Iris pigment epithelial cell (primary cell): ENCODE measurements around the gene RCOR3.
"Not testable (repeated sequence)": the region's sequence is repeated elsewhere in the genome, so short reads cannot be mapped to it uniquely, and the experiment has no call there.

Source experiments
- DNase-seq: peaks from one replicate; pipeline ENCODE4 v3.0.0-alpha.2; 2011; ENCODE audit warnings: low read depth

Gene RCOR3

GRCh38 chr1:211260141-211261107 is 1.3 kb downstream of the RCOR3 start:
- peak; percentile 76 for DNase-seq

GRCh38 chr1:211261229-211261628 is 2.1 kb downstream of the RCOR3 start:
- no peak for DNase-seq

GRCh38 chr1:211263022-211263421 is 3.9 kb downstream of the RCOR3 start:
- not testable (repeated sequence) for DNase-seq

- DNase-seq: no peak
These were observed 8.2 kb downstream of the RCOR3 start for GRCh38 chr1:211267204-211267857.

- no peak for DNase-seq
These were observed 20.2 kb downstream of the RCOR3 start for GRCh38 chr1:211279340-211279739.

- DNase-seq: no peak
These were observed 21.7 kb downstream of the RCOR3 start for GRCh38 chr1:211280910-211281309.

- peak; percentile 38 for DNase-seq
These were observed 22.3 kb downstream of the RCOR3 start for GRCh38 chr1:211281320-211282022.

- DNase-seq: no peak
These were observed 22.8 kb downstream of the RCOR3 start for GRCh38 chr1:211282023-211282373.

GRCh38 chr1:211285196-211285595 is 26.0 kb downstream of the RCOR3 start:
- DNase-seq: no peak

GRCh38 chr1:211287218-211287617 is 28.1 kb downstream of the RCOR3 start:
- DNase-seq: no peak

GRCh38 chr1:211292411-211292810 is 33.2 kb downstream of the RCOR3 start:
- DNase-seq: no peak

GRCh38 chr1:211296396-211296795 is 37.2 kb downstream of the RCOR3 start:
- no peak for DNase-seq

GRCh38 chr1:211305044-211305443 is 45.9 kb downstream of the RCOR3 start:
- DNase-seq: peak; percentile 47

- DNase-seq: no peak
These were observed 50.5 kb downstream of the RCOR3 start for GRCh38 chr1:211309617-211310016.

GRCh38 chr1:211313392-211313791 is 54.2 kb downstream of the RCOR3 start:
- no peak for DNase-seq

GRCh38 chr1:211318576-211319280 is 59.6 kb downstream of the RCOR3 start:
- no peak for DNase-seq

- DNase-seq: no peak
These were observed 60.7 kb downstream of the RCOR3 start for GRCh38 chr1:211319892-211320291.

- DNase-seq: no peak
These were observed 61.8 kb downstream of the RCOR3 start for GRCh38 chr1:211320980-211321379.

- not testable (repeated sequence) for DNase-seq
These were observed 62.5 kb downstream of the RCOR3 start for GRCh38 chr1:211321646-211322045.

GRCh38 chr1:211323156-211324063 is 64.2 kb downstream of the RCOR3 start:
- DNase-seq: peak; percentile 67
